Stimulated activated CD8-positive, alpha-beta memory T cell treated with anti-CD3 and anti-CD28 coated beads, Interleukin-4, amount 100 ng/mL, for 48 hours (primary cell): ENCODE results near the gene DSC2.
"Not testable (repeated sequence)": the region's sequence is repeated elsewhere in the genome, so short reads cannot be mapped to it uniquely, and the experiment has no call there.

ENCODE experiments used
- DNase-seq: peaks from one replicate; pipeline ENCODE4 v3.0.0-alpha.2; 2020

Gene DSC2

GRCh38 chr18:31102025-31102684 lies at the start of gene DSC2:
TSS of gene DSC2 (minus strand) at chr18:31102421. CDS start at chr18:31101971, 450 bp downstream.
- no peak for DNase-seq

GRCh38 chr18:31149351-31149750 lies 47.1 kb upstream of the DSC2 start:
- no peak for DNase-seq

- no peak for DNase-seq
Observed at GRCh38 chr18:31148600-31148999, 46.4 kb upstream of the DSC2 start.

- DNase-seq: no peak
Observed at GRCh38 chr18:31146809-31147208, 44.6 kb upstream of the DSC2 start.

- DNase-seq: no peak
Observed at GRCh38 chr18:31143025-31143424, 40.8 kb upstream of the DSC2 start.

GRCh38 chr18:31138709-31139108 lies 36.5 kb upstream of the DSC2 start:
- no peak for DNase-seq

GRCh38 chr18:31134988-31135529 lies 32.8 kb upstream of the DSC2 start:
- no peak for DNase-seq

- DNase-seq: no peak
Observed at GRCh38 chr18:31129398-31130115, 27.3 kb upstream of the DSC2 start.

GRCh38 chr18:31125878-31126277 lies 23.7 kb upstream of the DSC2 start:
- no peak for DNase-seq

- not testable (repeated sequence) for DNase-seq
Observed at GRCh38 chr18:31123125-31123524, 20.9 kb upstream of the DSC2 start.

GRCh38 chr18:31120594-31120993 lies 18.4 kb upstream of the DSC2 start:
- no peak for DNase-seq

GRCh38 chr18:31116853-31117595 lies 14.8 kb upstream of the DSC2 start:
- no peak for DNase-seq

- no peak for DNase-seq
Observed at GRCh38 chr18:31112804-31113203, 10.6 kb upstream of the DSC2 start.

GRCh38 chr18:31105733-31106132 lies 3.5 kb upstream of the DSC2 start:
- DNase-seq: no peak

GRCh38 chr18:31104444-31104843 lies 2.2 kb upstream of the DSC2 start:
- DNase-seq: no peak

- no peak for DNase-seq
Observed at GRCh38 chr18:31103423-31103822, 1.2 kb upstream of the DSC2 start.

- DNase-seq: no peak
Observed at GRCh38 chr18:31102941-31103340, 720 bp upstream of the DSC2 start.

- DNase-seq: no peak
Observed at GRCh38 chr18:31101183-31102024, 817 bp downstream of the DSC2 start.

GRCh38 chr18:31100436-31101182 lies 1.6 kb downstream of the DSC2 start:
- DNase-seq: no peak

GRCh38 chr18:31099450-31100230 lies 2.6 kb downstream of the DSC2 start:
- DNase-seq: no peak

GRCh38 chr18:31098878-31099277 lies 3.3 kb downstream of the DSC2 start:
- DNase-seq: no peak
